Measurements from ENCODE around the gene NTM.

Gene NTM

DNA sequence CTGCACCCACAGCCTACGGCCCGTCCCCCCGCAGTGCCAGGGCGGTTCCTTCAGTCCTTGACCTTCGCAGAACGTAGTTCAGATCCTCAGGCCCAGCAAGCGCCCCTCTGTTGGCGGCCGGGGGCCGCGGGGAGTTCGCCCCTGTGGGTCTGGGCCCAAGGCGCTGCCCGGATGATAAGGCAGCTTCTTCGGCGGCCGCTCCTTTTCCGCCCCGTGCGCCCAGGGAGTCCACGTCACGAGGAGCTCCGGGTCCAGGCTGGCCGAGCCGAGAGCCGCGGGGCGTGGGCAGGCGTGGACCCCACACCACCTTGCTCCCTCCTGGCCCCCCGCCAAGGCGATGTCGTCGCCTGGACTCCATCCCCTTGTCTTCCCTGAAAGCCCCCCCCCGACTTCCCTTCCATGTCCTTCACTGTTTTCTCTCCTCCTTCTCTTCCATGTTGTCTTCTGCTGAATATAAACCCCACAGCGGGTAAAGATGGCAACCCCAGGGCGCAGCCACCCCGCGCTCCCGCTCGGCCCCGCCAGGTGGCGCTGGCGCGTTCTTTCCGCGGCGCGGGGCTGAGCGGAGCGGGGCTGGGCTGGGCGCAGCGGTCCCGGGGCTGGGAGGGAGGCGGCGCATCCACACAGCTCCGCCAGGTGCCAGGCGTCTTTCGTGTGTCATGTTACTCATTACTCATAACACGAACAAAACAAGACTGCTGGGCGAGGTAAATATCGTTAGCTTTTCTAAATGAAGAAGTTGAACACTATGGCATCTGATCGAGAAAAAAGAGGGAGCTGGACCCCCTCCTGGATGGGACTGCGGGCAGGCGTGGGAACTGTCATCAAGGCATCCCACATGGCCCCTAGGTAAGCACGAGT is 321.0 kb downstream of the NTM start:
- DNase-seq = peak in 2 of 3 experiments; percentile 79 to 87

DNA sequence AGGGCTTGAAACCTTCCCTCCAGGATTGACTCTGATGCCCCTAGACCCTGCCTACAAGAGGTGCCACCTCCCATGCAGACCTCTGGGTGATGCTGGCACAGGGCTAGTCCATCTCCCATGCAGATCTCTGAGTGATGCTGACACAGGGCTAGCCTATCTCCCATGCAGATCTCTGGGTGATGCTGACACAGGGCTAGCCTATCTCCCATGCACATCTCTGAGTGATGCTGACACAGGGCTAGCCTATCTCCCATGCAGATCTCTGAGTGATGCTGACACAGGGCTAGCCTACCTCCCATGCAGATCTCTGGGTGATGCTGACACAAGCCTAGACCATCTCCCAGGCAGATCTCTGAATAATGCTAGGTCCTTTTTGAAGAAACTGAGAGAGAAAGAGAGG is 321.7 kb downstream of the NTM start:
- no peak for DNase-seq

DNA sequence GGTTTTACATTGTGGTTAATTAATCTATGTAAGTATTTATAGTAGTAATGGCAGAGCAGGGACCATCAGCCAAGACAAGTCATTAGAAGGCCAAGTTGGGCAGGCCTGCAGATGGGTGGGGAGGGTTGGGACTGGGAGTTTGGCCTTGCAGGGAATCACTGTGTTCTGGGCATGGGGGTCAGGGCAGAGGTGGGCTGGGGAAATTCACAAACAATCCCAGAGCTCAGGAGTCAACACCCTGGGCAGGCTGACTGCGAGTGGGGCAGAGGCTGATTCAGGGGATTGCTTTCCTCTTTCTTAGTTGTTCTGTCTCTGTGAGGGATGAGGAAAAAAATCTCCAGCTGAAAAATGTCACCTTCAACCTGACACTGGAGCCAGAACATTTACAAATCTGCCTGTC is 322.5 kb downstream of the NTM start:
- peak in 1 of 3 experiments; percentile 48 for DNase-seq

DNA sequence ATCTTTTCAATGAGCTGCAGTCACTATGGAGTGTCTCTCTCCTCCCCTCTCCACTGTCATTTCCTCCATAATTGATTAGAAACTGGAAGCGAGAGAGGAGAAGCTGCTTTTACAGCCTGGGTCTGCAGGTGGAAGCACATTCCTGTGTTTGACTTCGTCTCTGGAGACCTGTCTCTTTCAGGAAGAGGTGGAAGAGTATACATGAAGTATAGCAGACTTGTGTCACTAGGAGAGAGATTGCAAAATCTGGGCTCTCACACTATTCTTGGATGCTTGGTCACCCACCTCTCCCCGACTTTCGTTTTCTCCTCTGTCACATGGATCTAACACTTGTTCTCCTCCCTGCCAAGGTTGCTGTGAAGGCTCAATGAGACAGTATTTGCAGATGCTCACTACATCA is 323.3 kb downstream of the NTM start:
- peak in 1 of 3 experiments; percentile 94 for DNase-seq

DNA sequence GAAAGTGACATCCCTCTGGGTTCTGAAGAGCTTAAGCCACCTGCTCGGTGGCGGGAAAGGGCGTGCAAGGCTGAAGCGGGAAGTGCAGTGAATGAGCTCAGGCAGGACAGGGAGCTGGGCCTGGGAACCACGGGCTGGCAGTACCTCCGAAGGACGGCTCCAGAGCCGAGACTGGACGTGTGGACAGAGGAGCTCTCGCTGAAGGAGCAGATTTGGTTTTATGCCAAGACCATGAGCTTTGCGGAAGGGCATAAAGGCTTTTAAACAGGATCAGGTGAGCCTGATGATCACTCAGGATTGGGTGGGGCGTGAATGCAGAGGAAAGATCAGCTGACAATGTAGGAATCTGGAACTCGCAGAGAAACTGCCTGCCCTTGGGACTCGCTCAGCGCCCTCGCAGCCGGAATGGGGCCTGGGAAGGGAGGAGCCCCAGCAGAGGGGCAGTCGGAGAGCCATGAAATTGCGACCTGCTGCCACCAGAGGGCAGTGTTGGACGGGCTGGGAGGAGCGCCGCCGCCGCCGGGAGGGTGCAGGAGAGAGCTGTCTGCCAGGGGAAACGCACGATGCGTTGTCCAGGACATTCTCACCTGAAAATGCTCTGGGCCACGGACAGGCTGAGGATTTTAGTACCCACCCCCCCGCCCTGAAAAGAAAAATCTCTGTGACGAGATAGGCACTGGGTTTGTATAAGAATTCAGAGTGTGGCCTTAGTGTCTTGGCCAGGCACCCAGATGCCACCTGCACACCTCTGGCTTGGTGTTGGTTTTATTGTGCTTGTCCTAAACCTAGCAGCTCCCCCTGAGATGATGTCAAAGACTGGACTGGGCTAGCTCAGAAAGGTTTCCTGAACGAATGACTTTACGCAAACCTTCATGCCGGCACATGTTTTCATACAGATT is 324.4 kb downstream of the NTM start:
- DNase-seq = peak; percentile 54 to 93 (median 83)

DNA sequence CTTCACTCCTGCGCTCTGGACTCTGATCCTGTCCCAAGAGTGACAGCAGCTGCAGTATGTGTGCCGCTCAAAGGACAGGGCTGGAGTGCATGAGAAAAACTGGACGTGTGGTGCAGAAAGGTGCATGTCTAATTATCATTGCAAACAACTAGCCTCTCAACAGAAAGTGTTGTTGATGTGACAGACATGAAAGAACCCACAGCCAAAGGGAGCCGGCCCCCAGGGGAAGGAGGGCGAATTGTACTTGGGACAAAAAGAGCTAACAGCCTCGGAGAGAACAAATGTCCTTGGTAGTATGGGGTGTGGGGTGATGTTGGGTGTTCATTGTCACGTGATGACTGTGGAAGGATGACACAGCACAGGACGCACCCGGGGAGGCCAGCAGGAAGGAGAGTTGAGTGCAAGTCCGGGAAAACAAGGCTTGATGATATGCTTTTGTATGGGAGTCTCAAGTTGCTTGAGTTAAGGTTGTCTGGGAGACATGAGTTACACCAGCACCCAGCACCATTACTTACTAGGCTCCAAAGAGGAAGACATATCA is 325.5 kb downstream of the NTM start:
- DNase-seq = peak in 1 of 3 experiments; percentile 64

DNA sequence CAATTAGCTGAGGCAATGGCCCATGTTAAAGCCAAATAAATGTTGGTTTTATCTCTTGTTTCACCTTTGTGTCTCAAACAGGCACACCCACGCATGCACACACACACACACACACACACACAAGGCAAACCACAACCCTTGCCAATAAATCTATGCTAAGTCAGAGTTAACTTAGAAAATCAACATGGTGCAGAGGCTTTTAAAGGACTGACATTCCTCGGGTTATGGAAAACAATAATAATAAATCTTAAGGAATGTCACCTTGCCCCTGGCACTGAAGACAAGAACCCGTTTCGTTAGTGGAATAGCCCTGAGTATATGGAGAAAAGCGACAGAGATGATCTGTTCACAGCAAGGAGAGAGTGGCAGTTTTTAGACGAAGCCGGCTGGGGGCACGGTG is 326.3 kb downstream of the NTM start:
- DNase-seq = peak in 2 of 3 experiments; percentile 71 to 89

DNA sequence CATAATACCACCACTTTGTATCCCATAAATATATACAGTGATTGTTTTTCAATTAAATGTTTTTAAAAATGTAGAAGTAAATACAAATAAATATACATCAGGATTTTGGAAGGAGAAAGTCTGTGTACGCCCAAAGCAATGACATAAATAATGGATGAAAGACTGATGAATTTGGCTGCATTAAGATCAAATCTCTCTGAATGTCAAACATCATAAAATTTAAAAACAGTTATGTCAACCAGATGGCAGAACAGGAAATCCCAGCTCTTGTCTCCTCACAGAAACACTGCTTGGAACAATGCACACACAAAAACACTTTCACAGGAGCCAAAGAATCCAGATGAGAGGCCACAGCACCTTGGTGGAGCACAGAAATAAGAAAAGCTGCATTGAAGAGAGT is 332.9 kb downstream of the NTM start:
- DNase-seq = no peak

DNA sequence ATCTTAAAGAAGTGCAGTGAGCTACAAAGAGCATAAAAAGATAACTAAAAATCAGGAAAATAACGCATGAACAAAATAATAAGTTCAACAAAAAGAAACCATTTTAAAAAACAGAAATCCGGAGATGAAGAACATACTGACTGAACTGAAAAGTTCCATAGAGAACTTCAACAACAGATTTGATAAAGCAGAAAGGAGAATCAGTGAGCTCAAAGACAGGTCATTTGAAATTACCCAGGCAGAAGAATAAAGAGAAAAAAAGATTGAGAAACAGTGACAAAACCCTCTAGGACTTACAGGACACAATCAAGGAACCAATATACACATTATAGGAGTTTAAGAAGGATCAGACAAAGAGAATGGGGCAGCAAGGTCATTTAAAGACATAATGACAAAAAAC is 334.3 kb downstream of the NTM start:
- DNase-seq = no peak

DNA sequence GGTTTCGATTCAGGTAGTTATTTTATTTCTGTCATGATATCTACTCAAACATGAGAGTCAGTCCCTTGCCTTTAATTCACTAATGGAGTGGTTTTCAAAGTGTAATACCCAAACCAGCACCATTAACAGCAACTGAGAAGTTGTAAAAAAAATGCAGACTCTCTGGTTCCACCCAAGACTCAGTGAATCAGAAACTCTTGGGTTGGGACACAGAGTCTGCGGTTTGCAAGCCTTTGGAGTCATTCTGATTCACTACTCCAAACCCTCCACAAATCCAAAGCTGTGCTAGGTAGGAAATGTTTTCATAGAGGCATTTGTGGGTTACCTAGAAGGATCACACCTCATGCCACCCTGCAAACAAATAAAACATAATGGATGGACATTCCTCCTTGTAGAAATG is 340.1 kb downstream of the NTM start:
- no peak for DNase-seq

DNA sequence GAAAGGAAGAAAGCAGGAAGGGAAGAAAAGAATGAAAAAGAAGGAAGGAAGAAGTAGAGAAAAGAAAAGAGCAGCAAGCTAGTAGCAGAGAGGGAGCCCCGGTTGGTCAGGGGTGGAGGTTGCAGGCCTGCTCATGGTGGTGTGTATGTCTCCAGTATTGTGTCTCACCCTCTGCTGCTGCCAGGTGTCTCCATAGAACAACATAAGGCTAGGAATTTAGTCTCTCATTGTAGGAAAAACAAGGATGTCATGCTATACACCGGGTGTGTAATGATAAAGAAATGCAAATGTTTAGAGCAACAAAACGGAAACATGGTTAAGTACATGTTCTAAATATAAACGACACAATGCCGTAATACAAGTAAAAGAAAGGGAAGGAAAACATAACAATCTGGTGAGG is 342.5 kb downstream of the NTM start:
- DNase-seq = no peak

DNA sequence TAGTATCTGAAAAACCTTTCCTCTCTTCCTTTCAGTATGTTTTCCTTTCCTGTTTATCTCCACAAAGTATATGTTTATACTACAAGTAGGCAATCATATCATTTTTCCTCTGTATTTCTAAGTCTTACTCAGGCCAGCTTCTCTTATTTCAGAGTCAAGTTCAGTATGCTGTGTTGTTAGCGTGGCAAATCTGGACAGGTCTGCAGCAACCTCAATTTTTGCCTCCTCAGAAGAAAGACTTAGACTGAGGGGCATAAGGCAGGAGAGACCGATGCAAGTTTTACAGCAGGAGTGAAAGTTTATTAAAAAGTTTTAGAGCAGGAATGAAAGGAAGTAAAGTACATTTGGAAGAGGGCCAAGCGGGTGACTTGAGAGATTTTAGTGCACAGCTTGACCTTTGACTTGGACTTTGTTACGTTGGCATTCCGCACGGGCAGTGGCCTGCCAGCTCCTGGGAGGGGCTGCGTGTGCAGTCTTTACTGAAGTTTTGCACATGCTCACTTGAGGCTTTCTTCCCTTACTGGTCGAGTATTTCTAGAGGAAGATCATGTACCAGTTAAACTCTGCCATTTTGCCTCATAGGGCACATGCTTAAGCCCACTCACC is 343.2 kb downstream of the NTM start:
- no peak for DNase-seq

DNA sequence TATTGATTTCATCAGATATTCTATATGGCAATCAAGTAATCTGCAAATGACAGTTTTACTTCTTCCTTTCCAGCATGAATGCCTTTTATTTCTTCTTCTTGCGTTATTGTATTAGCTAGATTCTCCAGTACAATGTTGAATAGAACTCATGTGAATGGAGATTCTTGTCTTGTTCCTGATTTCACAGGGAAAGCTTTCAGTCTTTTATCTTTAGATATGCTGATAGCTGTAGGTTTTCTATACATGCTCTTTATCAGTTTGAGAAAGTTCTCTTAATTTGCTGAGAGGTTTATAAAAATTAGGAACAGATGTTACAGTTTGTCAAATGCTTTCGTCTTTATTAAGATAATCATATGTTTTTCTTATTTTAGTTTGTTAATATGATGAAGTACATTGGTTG is 347.2 kb downstream of the NTM start:
- DNase-seq = no peak

DNA sequence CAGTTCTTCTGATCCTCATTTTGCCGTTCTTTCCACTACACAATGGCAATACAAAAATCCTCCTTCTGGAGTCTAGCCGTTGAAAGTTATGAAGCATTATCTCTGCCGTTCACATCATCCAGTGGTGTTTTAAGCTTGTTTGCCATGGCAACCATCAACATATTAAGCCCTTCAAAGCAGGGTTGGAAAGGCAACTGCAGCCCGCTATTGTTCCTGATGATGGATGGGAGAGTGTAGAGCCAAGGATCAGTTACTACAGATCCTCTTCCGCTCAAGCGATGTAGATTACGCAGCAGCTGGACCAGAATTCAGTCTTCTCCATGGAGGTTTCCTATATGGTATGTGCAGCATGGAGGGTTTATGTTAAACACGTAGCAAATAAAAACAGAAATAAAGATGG is 352.7 kb downstream of the NTM start:
- DNase-seq = peak in 2 of 3 experiments; percentile 41 to 79

DNA sequence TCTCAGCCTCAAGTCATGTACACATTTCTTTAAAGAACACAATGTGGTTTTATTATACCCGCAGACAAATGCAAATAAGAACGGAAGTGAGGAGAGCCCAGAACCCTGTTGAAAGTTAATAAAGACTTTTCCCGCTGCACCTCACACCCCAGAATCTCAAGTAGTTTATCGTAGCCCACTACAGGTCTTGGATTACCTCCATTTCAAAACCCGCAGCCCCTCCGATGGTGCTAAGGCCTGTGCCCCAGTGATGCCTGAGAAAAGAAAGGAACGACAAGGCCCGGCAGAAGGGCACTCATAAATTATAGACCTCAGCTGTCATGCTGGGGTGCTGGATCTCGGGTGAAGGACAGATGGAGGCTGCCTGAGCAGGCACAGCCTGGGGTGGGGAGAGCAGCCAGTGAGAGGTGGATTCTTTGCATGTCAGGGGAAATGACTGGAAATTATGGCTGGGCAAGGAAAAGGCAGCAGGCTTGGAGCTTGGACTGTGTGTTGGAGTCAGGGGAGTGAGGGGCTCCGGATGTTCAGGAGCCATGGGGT is 354.1 kb downstream of the NTM start:
- DNase-seq = peak in 2 of 3 experiments; percentile 89 to 95

DNA sequence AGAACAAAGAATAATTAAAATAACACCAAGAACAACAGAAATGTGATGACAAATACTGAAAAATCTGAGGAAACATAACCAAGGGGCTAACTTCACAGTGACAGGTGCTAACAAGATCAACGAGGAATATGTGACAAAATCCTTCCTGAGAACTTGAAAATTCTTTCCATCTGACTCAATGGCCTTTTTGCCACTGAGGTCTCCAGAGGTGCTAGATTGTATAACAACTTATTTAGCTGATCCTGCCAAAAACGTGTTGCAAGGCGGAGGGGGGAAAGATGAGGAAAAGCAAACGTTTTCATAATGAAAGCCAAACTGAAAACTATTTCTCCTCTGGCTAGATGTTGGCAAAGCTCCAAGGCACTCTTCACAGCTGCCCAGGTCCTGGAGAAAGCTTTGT is 364.5 kb downstream of the NTM start:
- peak in 1 of 3 experiments; percentile 54 for DNase-seq

DNA sequence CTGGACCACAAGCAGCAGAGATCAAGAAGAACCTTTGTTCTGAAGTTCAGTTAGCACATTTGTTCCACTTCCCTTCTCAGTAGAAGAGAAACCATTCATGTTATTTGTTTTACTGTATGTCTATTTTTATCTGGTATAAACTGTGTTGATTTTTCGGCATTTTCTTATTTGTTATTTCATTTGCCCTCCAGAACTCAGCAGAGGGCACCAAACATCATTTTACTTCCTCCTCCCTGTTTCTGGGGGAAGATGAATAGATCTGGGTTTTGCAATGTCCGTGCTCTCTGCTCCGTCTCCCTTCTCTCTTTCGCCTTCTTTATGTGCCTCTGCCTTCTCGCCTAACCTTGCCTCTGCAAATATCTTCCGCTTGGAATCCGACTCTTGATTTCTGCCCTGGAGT is 366.9 kb downstream of the NTM start:
- peak in 1 of 3 experiments; percentile 32 for DNase-seq

DNA sequence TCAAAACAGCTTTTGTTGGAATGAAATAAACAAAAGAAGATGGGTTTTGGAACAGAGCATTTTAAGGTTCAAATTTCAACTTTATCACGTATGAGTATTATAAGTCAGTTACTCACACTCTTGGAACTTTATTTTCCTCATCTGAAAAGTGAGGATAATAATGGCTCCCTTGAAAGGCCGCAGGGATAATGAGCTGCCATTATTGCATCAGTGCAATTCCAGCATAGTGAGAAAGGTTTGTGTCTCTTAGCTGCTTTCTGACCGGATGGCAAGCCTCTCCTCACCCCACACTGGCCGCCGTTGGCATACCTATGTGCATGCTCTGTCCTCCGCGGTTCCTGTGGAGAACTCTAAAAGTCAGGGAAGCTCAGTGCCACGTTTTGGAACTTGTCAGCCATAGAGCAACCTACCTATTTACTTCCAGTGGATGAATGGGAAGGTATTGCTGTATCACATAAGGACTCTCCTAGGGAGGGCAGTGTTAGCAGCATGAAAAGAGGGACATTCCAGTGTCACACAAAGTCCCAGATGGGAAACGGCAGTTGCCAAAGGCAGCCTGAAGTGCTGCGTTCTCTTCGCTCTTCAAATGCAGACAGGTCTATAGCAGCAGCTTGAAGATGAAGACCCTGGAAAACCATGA is 368.9 kb downstream of the NTM start:
- DNase-seq = no peak

DNA sequence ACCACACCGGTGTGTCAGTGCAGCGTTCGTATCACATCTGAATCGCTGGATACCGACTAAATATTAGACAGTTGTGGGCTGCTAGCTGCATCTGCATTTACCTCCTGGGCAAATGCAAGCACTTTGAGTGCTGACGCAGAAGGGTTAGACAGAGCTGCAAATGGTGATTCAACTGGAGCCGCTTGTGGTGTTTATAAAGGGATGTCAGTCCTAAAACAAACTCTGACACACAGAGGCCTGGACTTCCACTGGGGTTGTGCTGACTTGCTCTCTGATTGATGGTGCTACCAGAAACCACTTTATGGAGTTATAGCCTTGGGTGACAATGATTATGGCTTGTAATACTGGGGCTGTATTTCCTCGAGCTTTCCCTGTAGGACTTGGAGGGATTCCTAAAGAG is 374.4 kb downstream of the NTM start:
- DNase-seq = peak in 1 of 3 experiments; percentile 46

DNA sequence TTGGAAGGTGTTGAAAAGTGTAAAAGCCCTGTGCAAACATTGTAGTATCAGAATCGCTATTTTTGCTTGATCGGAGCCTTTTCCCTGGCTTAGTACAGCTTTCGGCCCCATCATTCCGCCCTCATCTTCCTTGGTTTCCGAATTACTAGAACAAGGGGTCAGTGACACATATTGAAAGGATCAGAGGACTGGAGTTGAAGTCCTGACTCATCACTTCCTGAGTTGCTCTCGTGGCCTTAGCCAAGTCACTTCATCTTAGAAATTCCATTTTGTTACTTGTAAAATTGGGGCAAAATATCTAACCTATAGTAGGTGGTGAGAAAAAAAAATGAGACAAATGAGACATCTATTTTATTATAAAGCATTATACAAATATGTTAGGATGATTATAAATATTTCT is 375.0 kb downstream of the NTM start:
- DNase-seq = no peak

DNA sequence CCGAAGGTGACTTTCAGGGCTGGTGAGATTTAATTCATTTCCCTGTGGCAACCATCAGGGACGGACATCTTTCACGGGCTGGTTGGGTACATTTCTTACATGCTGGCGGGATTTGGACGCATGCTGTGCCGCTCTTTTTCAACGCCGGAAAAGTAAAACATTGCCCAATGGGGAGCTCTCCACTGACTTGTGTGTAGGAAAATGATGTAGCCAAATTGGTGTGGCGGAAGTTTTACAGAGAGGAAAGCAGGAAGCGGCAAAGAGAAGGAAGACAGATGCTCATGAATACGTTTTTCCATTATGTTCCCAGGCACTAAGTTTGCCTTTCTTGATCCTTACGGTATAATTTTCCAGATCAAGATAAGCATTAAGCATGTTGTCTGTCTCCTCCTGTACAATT is 375.8 kb downstream of the NTM start:
- no peak for DNase-seq

Measured in NCI-H1417 (cell line).